HG02571 (cell line): ENCODE data around the gene ITM2B.
A peak's percentile ranks its signal among the peaks of the same experiment; 100 is the strongest.

ENCODE experiments used
- ATAC-seq: cut with Tn5 transposase; IDR thresholded peaks from one replicate; pipeline ENCODE4 v1.9.1; 2021; ENCODE audit warnings: mild to moderate bottlenecking, moderate library complexity; ENCODE audit not compliant: unreplicated experiment

ITM2B gene

GRCh38 chr13:48303359-48304142 lies 70.5 kb downstream of the ITM2B start, which contains the start of gene RB1:
Gene RB1, plus strand, starts transcription at chr13:48303751. Its CDS starts 162 bp downstream, at chr13:48303913.
- ATAC-seq: peak; percentile 84

GRCh38 chr13:48304143-48304876 lies 71.3 kb downstream of the ITM2B start:
- ATAC-seq: peak; percentile 58

GRCh38 chr13:48311223-48311622 lies 78.2 kb downstream of the ITM2B start:
- ATAC-seq: no peak

- no peak for ATAC-seq
Measured at GRCh38 chr13:48315969-48316650, 83.1 kb downstream of the ITM2B start.

- no peak for ATAC-seq
Measured at GRCh38 chr13:48316826-48317510, 84.0 kb downstream of the ITM2B start.

- ATAC-seq: no peak
Measured at GRCh38 chr13:48317511-48318376, 84.7 kb downstream of the ITM2B start.

- no peak for ATAC-seq
Measured at GRCh38 chr13:48318377-48318811, 85.4 kb downstream of the ITM2B start.

GRCh38 chr13:48318821-48319511 lies 86.0 kb downstream of the ITM2B start:
- no peak for ATAC-seq
